Ascending aorta (tissue), 2 donors: ENCODE measurements around the gene RTN4. TPM values are rescaled to one million over a fixed set of nuclear protein-coding genes. Genes with fewer than 3 reads are reported as not detected.

Experiments used
- DNase-seq, 2 donors: peaks; one replicate each; pipeline ENCODE4 v3.0.0-alpha.2; 2019; ENCODE audit warnings: low spot score in 2 of 2
- H3K27ac ChIP-seq, 2 donors: fragments of 200-600 bp; sonication (generic); one replicate each; pipeline ENCODE4 v1.5.1; 2016 to 2017; ENCODE audit warnings: mild to moderate bottlenecking in 1 of 2
- H3K27me3 ChIP-seq: fragments of 200-600 bp; sonication (generic); one replicate; pipeline ENCODE4 v1.5.1; 2017
- H3K36me3 ChIP-seq, 2 donors: fragments of 200-600 bp; sonication (generic); one replicate each; pipeline ENCODE4 v1.5.1; 2016
- H3K4me1 ChIP-seq, 2 donors: fragments of 200-600 bp; sonication (generic); one replicate each; pipeline ENCODE4 v1.5.1; 2016 to 2017; ENCODE audit warnings: mild to moderate bottlenecking in 1 of 2
- H3K4me3 ChIP-seq, 2 donors: fragments of 200-600 bp; sonication (generic); one replicate each; pipeline ENCODE4 v1.5.1; 2016 to 2017; ENCODE audit warnings: mild to moderate bottlenecking in 1 of 2
- H3K9me3 ChIP-seq, 2 donors: fragments of 200-600 bp; sonication (generic); one replicate each; pipeline ENCODE4 v1.5.1; 2016
- CTCF ChIP-seq, 3 experiments: fragments of 200-600 bp in 2 of 3; fragments of 450-650 bp in 1 of 3; sonication (generic) in 2 of 3; IDR thresholded peaks; one replicate each; pipeline ENCODE4 v1.5.1; 2016 to 2019; ENCODE audit warnings: antibody characterized with exemption in 3 of 3, mild to moderate bottlenecking in 1 of 3, moderate library complexity in 1 of 3
- intact Hi-C: fragments of 100-400 bp; cut with DNase I; formaldehyde crosslinking; loops from one replicate; pipeline ENCODE4 v1.15.1; 2023
- total RNA-seq: library from RNA; depleted of rRNA; stranded (reverse); fragments of >200 nt; gene quantifications from one replicate; pipeline ENCODE4 v1.1.0, GENCODE V29; 2016

RTN4 gene
- total RNA-seq, 1 donor from 2014 or later, result 296 TPM

GRCh38 chr2:55025082-55025481, 25.2 kb downstream of the RTN4 start:
- intact Hi-C loops, result no loop called here

GRCh38 chr2:55022476-55022875, 27.8 kb downstream of the RTN4 start:
- Histone ChIP-seq H3K27ac (peak overlapping the region in 1 of 2 donors; percentile 3), H3K9me3 (peaks cover 0 to 11% of the 10 kb centered on the region in 2 donors), H3K4me1 (peaks cover 6 to 40% of the 10 kb centered on the region in 2 donors), H3K27me3 (no peaks in the 10 kb centered on the region), H3K36me3 (peaks cover 0 to 5% of the 10 kb centered on the region in 2 donors), H3K4me3 (no peak overlapping the region)
- no peak for TF ChIP-seq CTCF (IDR thresholded peaks at IDR 0.05)
- no peak for DNase-seq
- intact Hi-C loops, result no loop called here

More at GRCh38 chr2:55025082-55025481, 25.2 kb downstream of the RTN4 start:
- H3K27ac ChIP-seq, result peak overlapping the region in 1 of 2 donors; percentile 17
- no peak overlapping the region for H3K4me3 ChIP-seq
- H3K36me3 ChIP-seq, result peaks cover 0 to 5% of the 10 kb centered on the region in 2 donors
- H3K9me3 ChIP-seq, result peaks cover 0 to 7% of the 10 kb centered on the region in 2 donors
- H3K4me1 ChIP-seq, result peaks cover 6 to 48% of the 10 kb centered on the region in 2 donors
- TF ChIP-seq CTCF (IDR thresholded peaks at IDR 0.05), result no peak
- H3K27me3 ChIP-seq, result no peaks in the 10 kb centered on the region
- DNase-seq, result no peak

GRCh38 chr2:55019526-55020258, 30.6 kb downstream of the RTN4 start:
- intact Hi-C loops, result loop anchor here (10.0 kb wide), 1 partner anchor 115 kb away; no protein-coding TSS in a partner anchor
- H3K4me3 ChIP-seq, result no peak overlapping the region
- no peak for TF ChIP-seq CTCF (IDR thresholded peaks at IDR 0.05)
- peaks cover 0 to 11% of the 10 kb centered on the region in 2 donors for H3K9me3 ChIP-seq
- H3K27me3 ChIP-seq, result no peaks in the 10 kb centered on the region
- H3K36me3 ChIP-seq, result peaks cover 0 to 5% of the 10 kb centered on the region in 2 donors
- H3K4me1 ChIP-seq, result peaks cover under 1 to 18% of the 10 kb centered on the region in 2 donors
- H3K27ac ChIP-seq, result no peak overlapping the region
- no peak for DNase-seq

GRCh38 chr2:55018619-55019018, 31.6 kb downstream of the RTN4 start:
- TF ChIP-seq CTCF (IDR thresholded peaks at IDR 0.05), result no peak
- intact Hi-C loops, result loop anchor here (10.0 kb wide), 1 partner anchor 114 kb away; no protein-coding TSS in a partner anchor
- H3K4me1 ChIP-seq, result peaks cover 2 to 19% of the 10 kb centered on the region in 2 donors
- H3K9me3 ChIP-seq, result peaks cover 0 to 11% of the 10 kb centered on the region in 2 donors
- no peak overlapping the region for H3K4me3 ChIP-seq
- no peak overlapping the region for H3K27ac ChIP-seq
- no peak for DNase-seq
- peaks cover 0 to 5% of the 10 kb centered on the region in 2 donors for H3K36me3 ChIP-seq
- H3K27me3 ChIP-seq, result no peaks in the 10 kb centered on the region

- intact Hi-C loops, result loop anchor here (10.0 kb wide), 1 partner anchor 113 kb away; no protein-coding TSS in a partner anchor
- no peak for DNase-seq
- H3K4me3 ChIP-seq, result no peak overlapping the region
- peaks cover 2 to 21% of the 10 kb centered on the region in 2 donors for H3K4me1 ChIP-seq
- peaks cover 0 to 5% of the 10 kb centered on the region in 2 donors for H3K36me3 ChIP-seq
- H3K27ac ChIP-seq, result no peak overlapping the region
- no peaks in the 10 kb centered on the region for H3K27me3 ChIP-seq
- no peak for TF ChIP-seq CTCF (IDR thresholded peaks at IDR 0.05)
- peaks cover 0 to 11% of the 10 kb centered on the region in 2 donors for H3K9me3 ChIP-seq
These were observed 32.4 kb downstream of the RTN4 start for GRCh38 chr2:55017880-55018279.
